Mesodermal cell (in vitro differentiated cells): Measurements from ENCODE around the gene B3GNT3. TPM values are rescaled to one million over a fixed set of nuclear protein-coding genes. Genes with fewer than 3 reads are reported as not detected.

Source experiments
- H3K27ac ChIP-seq: 2 replicates; pipeline ENCODE4 v1.7.0; 2013; ENCODE audit warnings: mild to moderate bottlenecking, low read depth, low read length, moderate library complexity; ENCODE audit not compliant: severe bottlenecking
- H3K36me3 ChIP-seq: 2 replicates; pipeline ENCODE4 v1.7.1; 2013; ENCODE audit warnings: mild to moderate bottlenecking, low read length, moderate library complexity; ENCODE audit not compliant: control insufficient read depth, insufficient read depth
- H3K4me1 ChIP-seq: one replicate; pipeline ENCODE4 v1.7.1; 2013; ENCODE audit warnings: mild to moderate bottlenecking, low read length; ENCODE audit not compliant: insufficient read depth, control insufficient read depth, poor library complexity, severe bottlenecking
- H3K4me3 ChIP-seq: 2 replicates; pipeline ENCODE4 v1.7.0; 2013; ENCODE audit warnings: low read length, control low read depth, mild to moderate bottlenecking; ENCODE audit not compliant: insufficient read depth, poor library complexity, severe bottlenecking; ENCODE audit errors: extremely low read depth
- H3K9me3 ChIP-seq: 2 replicates; pipeline ENCODE4 v1.7.1; 2013; ENCODE audit warnings: mild to moderate bottlenecking, low read length, moderate library complexity; ENCODE audit not compliant: control insufficient read depth
- WGBS, 2 experiments: methylation state at CpG; one replicate each; pipeline ENCODE4 v1.1.5; 2013; ENCODE audit warnings: missing lambda C conversion rate in 2 of 2; ENCODE audit not compliant: insufficient coverage in 2 of 2; 5-methylcytosine and 5-hydroxymethylcytosine counted together
- polyA plus RNA-seq, 2 experiments: library from polyadenylated mRNA; stranded (reverse); fragments of 50-300 nt; gene quantifications; one replicate each; pipeline ENCODE4 v1.2.3, GENCODE V29; 2013

Gene B3GNT3, protein sequence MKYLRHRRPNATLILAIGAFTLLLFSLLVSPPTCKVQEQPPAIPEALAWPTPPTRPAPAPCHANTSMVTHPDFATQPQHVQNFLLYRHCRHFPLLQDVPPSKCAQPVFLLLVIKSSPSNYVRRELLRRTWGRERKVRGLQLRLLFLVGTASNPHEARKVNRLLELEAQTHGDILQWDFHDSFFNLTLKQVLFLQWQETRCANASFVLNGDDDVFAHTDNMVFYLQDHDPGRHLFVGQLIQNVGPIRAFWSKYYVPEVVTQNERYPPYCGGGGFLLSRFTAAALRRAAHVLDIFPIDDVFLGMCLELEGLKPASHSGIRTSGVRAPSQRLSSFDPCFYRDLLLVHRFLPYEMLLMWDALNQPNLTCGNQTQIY
- 0.26 TPM for polyA plus RNA-seq (2013, experiment 1 of 2)
- not detected for polyA plus RNA-seq (2013, experiment 2 of 2)

DNA sequence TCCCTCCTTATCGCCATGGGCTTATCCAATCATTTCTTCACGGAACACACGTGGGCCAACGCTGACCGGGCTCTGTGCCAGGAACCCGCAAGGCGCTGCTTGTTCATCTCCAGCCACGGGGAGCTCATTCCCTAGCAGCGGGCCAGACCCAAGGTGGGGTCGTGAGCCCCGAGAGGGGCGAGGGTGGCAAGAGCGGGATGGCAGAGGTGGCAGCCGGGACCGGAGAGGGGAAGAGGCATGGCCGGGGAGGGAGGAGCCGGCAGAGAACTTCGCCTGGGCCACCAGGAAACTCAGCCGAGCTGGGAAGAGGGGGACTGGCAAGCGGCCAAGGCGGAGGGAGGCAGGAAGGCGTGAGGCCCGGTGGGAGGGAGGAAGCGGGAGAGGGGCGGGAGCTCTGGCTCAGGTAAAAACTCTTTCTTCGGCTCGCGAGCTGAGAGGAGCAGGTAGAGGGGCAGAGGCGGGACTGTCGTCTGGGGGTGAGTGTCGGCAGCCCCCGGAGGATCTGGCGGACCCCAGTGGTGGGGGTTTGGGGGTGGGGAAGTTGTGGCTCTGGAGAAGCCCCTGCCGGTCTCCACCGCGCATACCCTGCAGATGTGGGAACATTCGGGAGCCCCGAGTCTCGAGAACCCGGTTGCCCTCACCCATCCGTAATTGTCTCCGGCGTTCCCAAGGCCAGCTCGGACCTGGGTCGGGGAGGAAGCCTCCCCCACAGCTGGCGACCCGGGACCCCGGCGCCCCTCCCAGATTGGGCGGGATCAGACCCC, at the start of gene B3GNT3:
TSS of gene B3GNT3 (plus strand) at position 408 of the 764 bp plus-strand sequence. CDS start 12,670 bp downstream, outside the sequence.
- Histone ChIP-seq H3K4me3 (peak within 1 kb of the TSS; percentile 18), H3K27ac (no peak within 1 kb of the TSS), H3K36me3 (no peaks in the 10 kb centered on the region), H3K9me3 (no peaks in the 10 kb centered on the region), H3K4me1 (peaks cover 7% of the 10 kb centered on the region)
- 13 to 18% methylated on average over 40 to 41 of the region's 50 CpGs for WGBS, 2 experiments

DNA sequence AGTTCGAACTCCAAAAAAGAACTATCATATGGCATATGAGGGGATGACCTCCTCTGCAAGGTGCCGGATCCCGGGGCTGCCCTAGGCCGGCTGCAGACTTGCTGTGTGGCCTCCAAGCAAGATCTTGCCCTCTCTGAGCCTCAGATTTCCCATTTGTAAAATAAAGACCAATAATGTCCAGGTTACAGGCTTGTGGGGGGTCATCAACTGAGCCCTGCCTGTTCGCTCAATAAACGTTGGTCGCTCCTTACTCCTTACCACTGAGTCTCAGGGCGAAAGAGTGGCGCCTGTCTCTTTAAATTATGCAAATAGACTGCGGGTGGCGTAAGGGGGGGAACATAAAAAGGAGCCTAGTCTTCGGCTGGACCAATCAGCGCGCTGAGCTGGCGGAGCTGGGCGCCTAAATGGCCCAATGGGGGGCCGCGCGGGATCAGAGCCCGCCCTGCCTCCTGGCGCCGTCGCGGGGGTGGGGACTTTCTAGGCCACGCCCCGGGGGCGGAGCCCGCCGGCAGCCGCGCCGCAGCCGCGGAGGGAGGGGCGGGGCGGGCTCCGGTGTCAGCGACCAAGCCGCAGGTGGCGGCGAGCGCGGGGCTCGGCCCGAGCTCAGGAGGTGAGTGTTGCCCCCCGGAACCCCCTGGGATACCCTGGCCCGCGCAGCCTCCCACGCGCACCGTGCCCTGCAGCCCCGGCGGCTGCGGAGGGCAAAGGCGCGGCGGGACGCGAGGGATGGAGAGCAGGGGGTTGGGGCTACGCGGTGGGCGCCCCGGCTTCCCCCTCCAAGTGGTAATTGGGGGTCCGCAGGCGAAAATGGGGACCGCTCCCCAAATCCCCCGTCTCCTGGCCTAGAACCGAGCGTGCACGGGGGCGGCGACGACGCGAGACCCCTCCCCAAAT, 47.5 kb upstream of the B3GNT3 start:
- Histone ChIP-seq H3K9me3 (no peaks in the 10 kb centered on the region), H3K27ac (no peak overlapping the region)

DNA sequence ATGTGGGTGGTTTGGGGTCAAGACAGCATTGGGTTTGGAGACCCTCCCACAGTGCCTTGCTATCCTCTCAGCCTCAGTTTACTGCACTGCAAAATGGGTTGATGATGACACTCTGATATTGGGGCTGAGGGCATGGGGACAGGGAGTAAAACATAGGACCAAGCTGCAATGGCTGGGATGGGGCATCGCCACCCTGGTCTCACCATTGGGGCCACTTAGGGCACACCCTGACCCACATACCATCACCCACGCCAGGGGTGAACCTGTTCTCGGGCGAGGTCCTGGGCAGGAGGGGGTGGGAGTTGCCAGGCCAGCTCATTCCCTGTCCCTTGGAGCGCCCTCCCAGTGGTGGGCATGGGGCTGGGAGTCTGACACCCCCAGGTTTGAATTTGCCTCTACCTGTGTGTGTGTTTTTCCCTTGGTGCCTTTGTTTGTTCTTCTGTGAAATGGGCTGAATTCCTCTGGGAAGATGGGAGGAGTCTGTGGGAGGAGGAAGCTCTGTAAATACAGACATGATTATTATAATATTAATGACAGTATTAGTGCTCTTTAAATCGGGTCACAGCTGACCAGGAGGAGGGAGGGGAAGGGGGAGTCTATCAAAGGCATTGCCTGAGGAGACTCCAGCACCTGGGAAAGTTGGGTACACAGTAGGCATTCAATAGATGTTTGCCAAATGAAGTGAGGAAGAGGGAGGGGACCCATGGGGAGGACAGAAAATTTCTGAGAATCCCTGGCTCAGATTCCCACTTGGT, 45.9 kb upstream of the B3GNT3 start:
- Histone ChIP-seq H3K4me3 (no peak overlapping the region), H3K9me3 (no peaks in the 10 kb centered on the region), H3K4me1 (peaks cover 2% of the 10 kb centered on the region), H3K27ac (no peak overlapping the region), H3K36me3 (no peaks in the 10 kb centered on the region)
- 69 to 100% methylated on average over 2 to 4 of the region's 6 CpGs for WGBS, 2 experiments

More for the DNA sequence above, 47.5 kb upstream of the B3GNT3 start:
- H3K4me3 ChIP-seq: peak overlapping the region; percentile 47
- 9% methylated on average over 53 to 61 of the region's 75 CpGs for WGBS, 2 experiments
- H3K36me3 ChIP-seq: no peaks in the 10 kb centered on the region
- peaks cover 2% of the 10 kb centered on the region for H3K4me1 ChIP-seq

DNA sequence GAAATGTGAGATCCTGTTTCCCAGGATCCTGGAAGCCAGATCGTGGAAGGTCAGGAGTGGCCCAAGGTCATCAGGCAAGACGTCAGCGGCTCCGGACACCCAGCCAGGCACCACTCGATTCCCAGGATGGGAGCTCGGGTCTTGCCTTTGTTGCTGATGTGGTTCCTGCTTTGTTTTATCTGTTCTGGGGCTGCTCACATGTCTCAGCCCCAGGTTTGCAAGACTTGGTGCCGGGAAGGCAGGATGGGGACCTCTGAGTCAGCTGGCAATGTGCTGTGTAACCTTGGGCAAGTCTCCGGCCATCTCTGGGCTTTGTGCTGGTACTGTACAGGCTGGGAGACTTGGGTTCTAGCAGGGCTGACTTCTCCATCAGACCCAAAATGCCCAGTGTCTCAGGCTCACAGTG, 45.0 kb upstream of the B3GNT3 start:
- H3K9me3 ChIP-seq: no peaks in the 10 kb centered on the region
- H3K4me1 ChIP-seq: peaks cover 2% of the 10 kb centered on the region
- no peak overlapping the region for H3K27ac ChIP-seq
- no peak overlapping the region for H3K4me3 ChIP-seq
- 71 to 73% methylated on average over 8 of the region's 8 CpGs for WGBS, 2 experiments
- no peaks in the 10 kb centered on the region for H3K36me3 ChIP-seq

DNA sequence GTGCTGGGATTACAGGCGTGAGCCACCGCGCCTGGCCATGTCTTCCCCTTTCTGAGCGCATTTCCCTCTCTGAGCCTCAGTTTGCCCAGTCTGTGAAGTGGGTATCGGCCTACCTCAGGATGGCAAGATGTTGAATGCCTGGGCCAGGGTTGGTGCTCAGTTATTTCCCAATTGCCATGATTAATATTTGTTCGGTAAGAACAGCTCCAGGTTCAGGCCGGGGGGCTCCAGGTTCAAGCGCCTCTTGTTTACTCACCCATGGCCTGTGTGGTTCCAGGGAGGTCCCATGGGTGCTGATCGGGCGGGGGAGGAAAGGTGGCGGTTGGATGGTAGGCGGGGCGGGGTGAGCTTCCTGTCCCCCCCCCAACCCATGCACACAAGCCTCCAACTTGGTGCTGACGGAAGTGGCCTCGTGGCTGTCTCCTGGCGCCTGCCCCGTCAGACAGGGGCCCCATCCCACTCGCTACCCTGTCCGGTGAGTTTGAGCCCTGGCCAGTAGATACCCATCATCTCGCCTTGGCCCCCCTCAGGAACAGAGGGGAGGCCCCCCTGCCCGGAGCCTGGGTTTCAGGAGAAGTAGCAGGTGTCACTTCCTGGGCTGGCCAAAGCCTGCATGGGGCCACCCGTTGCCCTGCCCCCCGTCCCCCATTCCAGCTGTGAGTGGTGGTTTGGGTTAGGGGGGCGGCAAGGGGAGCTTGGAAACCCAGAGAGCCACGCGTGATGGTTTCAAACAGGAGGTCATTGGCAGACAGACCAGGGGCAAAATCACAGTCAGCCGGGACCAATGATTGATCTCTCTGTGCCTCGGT, 43.6 kb upstream of the B3GNT3 start, which contains the start of gene FCHO1:
TSS of gene FCHO1 (plus strand) at position 375 of the 809 bp plus-strand sequence. CDS start 3,688 bp downstream, outside the sequence.
- Histone ChIP-seq H3K27ac (no peak within 1 kb of the TSS), H3K4me1 (peaks cover 10% of the 10 kb centered on the region), H3K9me3 (no peaks in the 10 kb centered on the region), H3K4me3 (no peak within 1 kb of the TSS), H3K36me3 (no peaks in the 10 kb centered on the region)
- 86% methylated on average over 16 to 23 of the region's 28 CpGs for WGBS, 2 experiments

DNA sequence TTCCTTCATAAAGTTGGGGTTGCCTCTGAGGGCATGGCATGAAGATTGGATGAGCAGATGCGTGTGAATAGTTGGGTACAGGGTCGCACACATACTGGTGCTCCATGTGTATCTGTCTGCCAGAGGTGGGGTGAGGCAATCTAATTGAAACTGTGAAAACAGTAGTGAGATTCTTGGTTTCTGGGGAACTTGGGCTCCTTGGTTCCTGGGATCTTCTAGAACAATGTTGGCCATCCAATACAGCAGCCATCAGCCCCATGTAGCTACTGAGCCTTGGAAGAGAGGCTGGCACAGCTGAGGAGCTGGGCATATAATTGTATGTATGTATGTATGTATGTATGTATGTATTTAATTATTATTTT, 43.0 kb upstream of the B3GNT3 start:
- H3K4me1 ChIP-seq: peaks cover 10% of the 10 kb centered on the region
- WGBS, 2 experiments: 77 to 96% methylated on average over 2 of the region's 2 CpGs

DNA sequence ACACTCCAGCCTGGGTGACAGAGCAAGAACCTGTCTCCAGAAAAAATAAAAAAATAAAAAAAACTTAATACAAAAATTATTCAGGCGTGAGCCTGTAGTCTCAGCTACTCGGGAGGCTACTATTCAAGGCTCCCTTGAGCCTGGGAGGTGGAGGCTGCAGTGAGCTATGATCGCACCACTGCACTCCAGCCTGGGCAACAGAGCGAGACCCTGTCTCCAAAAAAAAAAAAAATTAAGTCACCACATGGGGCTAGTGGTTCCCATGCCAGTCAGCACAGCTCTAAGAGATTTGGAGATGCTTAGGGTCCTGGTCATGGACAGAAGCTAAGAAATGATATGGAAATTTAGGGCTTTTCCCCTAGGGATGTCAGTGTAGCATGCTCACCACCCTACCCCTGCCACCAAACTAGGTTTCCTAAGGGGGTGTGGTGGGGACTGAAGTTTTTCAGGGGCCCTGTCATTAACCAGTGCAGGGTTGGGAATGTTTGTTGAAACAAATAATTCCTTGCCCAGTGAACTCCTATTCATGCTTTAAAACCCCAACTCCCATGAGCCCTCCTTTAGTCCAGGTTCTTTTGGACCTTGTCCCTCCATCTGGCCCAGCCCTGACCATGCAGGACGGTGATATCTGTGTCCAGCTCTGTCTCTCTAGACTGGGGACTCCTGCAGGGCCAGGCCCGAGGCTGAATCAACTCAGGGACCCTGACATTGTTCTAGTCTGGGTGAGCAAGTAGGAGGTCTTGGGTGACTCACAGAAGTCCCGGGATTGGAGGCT, 41.9 kb upstream of the B3GNT3 start:
- Histone ChIP-seq H3K27ac (no peak overlapping the region), H3K9me3 (no peaks in the 10 kb centered on the region), H3K4me1 (peaks cover 8% of the 10 kb centered on the region), H3K36me3 (no peaks in the 10 kb centered on the region), H3K4me3 (no peak overlapping the region)
- 63 to 84% methylated on average over 3 to 5 of the region's 7 CpGs for WGBS, 2 experiments

More for the DNA sequence above, 43.0 kb upstream of the B3GNT3 start:
- no peaks in the 10 kb centered on the region for H3K9me3 ChIP-seq
- no peak overlapping the region for H3K4me3 ChIP-seq
- no peaks in the 10 kb centered on the region for H3K36me3 ChIP-seq
- no peak overlapping the region for H3K27ac ChIP-seq

DNA sequence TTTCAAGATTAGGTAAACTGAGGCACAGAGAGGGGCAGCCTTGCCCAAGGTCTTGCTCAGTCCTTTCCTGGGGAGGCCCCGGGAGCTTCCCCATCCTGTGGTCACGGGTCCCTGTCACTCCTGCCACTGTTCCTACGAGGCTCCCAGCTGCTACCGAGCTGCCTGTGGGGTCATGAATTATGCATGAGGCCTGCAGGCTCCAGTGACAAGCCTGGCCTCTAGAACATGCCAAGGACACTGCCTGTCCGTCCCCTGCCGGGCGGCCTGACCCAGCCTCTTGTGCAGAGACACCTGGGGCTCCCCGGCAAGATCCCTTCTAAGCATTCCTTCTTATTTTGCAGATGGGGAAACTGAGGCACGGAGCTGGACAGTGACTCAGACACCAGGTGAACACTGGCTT, 41.0 kb upstream of the B3GNT3 start:
- Histone ChIP-seq H3K4me1 (peaks cover 8% of the 10 kb centered on the region), H3K27ac (no peak overlapping the region), H3K4me3 (no peak overlapping the region), H3K36me3 (no peaks in the 10 kb centered on the region), H3K9me3 (no peaks in the 10 kb centered on the region)
- 48 to 56% methylated on average over 8 to 9 of the region's 9 CpGs for WGBS, 2 experiments
